NT2/D1 (cell line): ENCODE data around the gene ATF7.

Experiments used
- SUZ12 ChIP-seq: IDR thresholded peaks from 2 replicates; pipeline ENCODE4 v1.6.1; 2011; ENCODE audit not compliant: insufficient read length, insufficient read depth; ENCODE audit errors: extremely low read depth
- YY1 ChIP-seq: IDR thresholded peaks from 2 replicates; pipeline ENCODE4 v1.6.1; 2011; ENCODE audit not compliant: insufficient read length, insufficient read depth
- ZNF274 ChIP-seq: IDR thresholded peaks from 2 replicates; pipeline ENCODE4 v1.6.1; 2011; ENCODE audit warnings: mild to moderate bottlenecking, low read depth, low read length

DNA sequence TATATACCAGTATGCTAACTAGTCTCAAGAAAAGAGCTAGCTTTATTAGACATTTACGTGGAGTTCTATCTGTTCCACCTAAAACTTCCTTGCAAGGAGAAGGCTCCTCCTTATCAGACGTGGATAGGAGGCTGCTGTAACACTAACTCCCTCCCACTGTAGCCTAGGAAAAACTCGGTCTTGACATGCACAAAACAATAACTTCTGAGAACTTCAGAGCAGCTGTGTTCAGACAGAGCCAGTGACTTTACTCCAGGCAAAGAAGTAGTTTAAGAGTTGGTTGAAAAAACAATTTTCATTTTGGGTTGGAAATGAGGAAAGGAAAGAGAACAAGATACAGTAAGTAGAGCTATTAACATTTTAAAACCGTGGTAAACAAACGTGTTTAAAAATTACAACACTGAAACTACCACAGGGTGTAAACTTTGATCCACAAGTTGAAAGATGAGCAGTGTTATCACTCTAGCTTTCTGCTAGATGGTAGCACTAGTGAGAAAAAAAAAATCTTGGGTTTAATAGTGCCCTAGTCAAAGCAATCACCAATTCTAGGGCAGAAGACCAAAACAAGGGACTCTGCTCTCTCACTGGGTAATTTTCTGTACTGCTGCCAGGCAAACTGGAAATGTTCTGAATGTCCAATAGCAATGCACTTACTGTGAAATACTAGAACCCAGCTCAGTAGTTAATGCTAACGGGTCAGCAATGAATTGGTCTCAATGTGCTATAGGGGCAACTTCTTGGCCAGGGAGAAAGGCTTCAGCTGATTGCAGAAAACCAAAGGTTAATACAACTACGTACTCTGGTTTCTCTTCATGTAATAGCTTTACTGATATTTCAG is 2.4 kb downstream of the ATF7 start:
- no peak for TF ChIP-seq YY1
- no peak for TF ChIP-seq ZNF274
- no peak for TF ChIP-seq SUZ12
